ENCODE measurements around the gene TMEM243. TPM values are rescaled to one million over a fixed set of nuclear protein-coding genes. Genes with fewer than 3 reads are reported as not detected.

Gene TMEM243
- total RNA-seq, 1 experiment from 2014 or later: 23.5 TPM

DNA sequence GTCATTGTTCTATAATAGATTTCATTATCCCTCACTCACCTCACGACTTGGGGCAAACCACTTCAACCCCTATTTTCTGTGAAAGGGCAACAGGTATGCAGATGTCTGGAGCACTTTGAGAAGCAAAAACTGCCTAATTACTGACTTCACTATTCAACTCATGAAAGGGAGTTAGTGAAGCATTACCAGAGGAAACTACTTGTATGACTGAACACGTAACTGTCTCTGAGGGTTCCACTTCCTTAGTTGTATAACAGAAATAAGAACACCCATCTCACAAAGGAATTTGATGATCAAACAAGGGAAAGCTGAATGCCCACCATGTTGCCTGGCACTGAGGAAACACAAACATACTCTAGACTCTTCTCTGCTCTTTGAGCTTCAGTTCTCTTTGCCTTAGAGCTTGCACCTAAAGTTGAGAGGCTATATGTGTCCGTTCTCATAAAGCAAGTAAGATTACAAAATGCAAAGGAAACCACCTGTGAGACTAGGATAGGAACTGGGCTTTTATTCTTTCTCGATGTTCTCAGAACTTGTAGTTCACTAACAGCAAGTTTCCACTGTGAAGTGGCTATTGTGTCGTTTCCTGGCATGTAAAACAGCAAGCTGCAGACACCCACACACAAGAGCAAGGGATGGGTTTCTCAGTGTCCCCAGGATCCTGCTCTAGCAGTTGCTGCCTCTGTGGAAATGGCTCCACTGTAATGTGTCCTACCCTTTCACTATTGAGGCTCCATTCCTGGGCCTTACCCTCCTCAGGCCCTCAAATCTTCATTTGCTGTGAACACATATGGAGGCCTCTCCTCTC lies 2.6 kb downstream of the TMEM243 start:
- no peaks in the 10 kb centered on the region for H3K27me3 Mint-ChIP-seq (ENCODE audit: low read depth)
- H3K9ac ChIP-seq (ENCODE audit: extremely low read depth, insufficient read length, low read length): no peak overlapping the region
- no peak overlapping the region for H3K4me3 Mint-ChIP-seq
- no peak overlapping the region for H2AFZ ChIP-seq (ENCODE audit: low read length)
- H3K4me1 ChIP-seq (ENCODE audit: insufficient read depth, low read length): 0 out of 2 replicates have a peak, but pooled peaks cover 2% of the 10 kb centered on the region
- H2BK15ac ChIP-seq (ENCODE audit: low read depth, low read length): no peak overlapping the region
- no peaks in the 10 kb centered on the region for H3K9me3 ChIP-seq (ENCODE audit: control insufficient read depth, low read depth, low read length)
- H4K91ac ChIP-seq (ENCODE audit: insufficient read length, low read depth, low read length): no peak overlapping the region
- H2AK5ac ChIP-seq (ENCODE audit: insufficient read length, low read length): no peak overlapping the region
- H3K27ac Mint-ChIP-seq: no peak overlapping the region
- H4K8ac ChIP-seq (replicated peaks; ENCODE audit: insufficient read length, low read depth, low read length): no peak overlapping the region
- H3K4me2 ChIP-seq (ENCODE audit: insufficient read depth, insufficient read length, low read length): no peak overlapping the region
- no peaks in the 10 kb centered on the region for H4K20me1 ChIP-seq (ENCODE audit: control insufficient read depth, insufficient read depth, insufficient read length)
- H3K36me3 Mint-ChIP-seq (ENCODE audit: insufficient read depth in 1 of 3, low read depth in 3 of 3): peaks cover 0 to 21% (median 18%) of the 10 kb centered on the region in 3 experiments; a peak in 5 of 7 replicates
- WGBS (ENCODE audit: extremely low coverage, insufficient read length, low lambda C conversion rate): no CpG with 5 or more reads among the region's 5 CpGs
- peaks cover 5% of the 10 kb centered on the region; the same call in 1 of the 2 replicates for H3K79me2 ChIP-seq (ENCODE audit: insufficient read depth, low read length)
- H3K18ac ChIP-seq (ENCODE audit: insufficient read length, low read depth, low read length): no peak overlapping the region
- no peak overlapping the region for H2BK5ac ChIP-seq (ENCODE audit: insufficient read length, low read length)
- H3K27ac ChIP-seq (ENCODE audit: insufficient read length, low read depth, low read length): no peak overlapping the region
- H2BK12ac ChIP-seq (ENCODE audit: insufficient read length, low read depth, low read length): no peak overlapping the region
- H3K56ac ChIP-seq (ENCODE audit: insufficient read length, low read depth, low read length): no peak overlapping the region
- no peak overlapping the region for H3T11ph ChIP-seq (ENCODE audit: low read length)
- H3K4ac ChIP-seq (ENCODE audit: low read depth, low read length): no peak overlapping the region
- H3K79me1 ChIP-seq (ENCODE audit: insufficient read depth, low read depth, low read length, poor library complexity, severe bottlenecking): peaks cover 2% of the 10 kb centered on the region
- DNase-seq: no peak
- H2BK120ac ChIP-seq (ENCODE audit: low read depth, low read length, poor library complexity, severe bottlenecking): no peak overlapping the region
- peaks cover 7% of the 10 kb centered on the region; the same call in 1 of the 2 replicates for H3K27me3 ChIP-seq (ENCODE audit: insufficient read depth, low read length)
- TF ChIP-seq, protein P1, sequence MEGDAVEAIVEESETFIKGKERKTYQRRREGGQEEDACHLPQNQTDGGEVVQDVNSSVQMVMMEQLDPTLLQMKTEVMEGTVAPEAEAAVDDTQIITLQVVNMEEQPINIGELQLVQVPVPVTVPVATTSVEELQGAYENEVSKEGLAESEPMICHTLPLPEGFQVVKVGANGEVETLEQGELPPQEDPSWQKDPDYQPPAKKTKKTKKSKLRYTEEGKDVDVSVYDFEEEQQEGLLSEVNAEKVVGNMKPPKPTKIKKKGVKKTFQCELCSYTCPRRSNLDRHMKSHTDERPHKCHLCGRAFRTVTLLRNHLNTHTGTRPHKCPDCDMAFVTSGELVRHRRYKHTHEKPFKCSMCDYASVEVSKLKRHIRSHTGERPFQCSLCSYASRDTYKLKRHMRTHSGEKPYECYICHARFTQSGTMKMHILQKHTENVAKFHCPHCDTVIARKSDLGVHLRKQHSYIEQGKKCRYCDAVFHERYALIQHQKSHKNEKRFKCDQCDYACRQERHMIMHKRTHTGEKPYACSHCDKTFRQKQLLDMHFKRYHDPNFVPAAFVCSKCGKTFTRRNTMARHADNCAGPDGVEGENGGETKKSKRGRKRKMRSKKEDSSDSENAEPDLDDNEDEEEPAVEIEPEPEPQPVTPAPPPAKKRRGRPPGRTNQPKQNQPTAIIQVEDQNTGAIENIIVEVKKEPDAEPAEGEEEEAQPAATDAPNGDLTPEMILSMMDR (conservative IDR thresholded peaks at IDR 0.05): no peak
- peaks cover 17% of the 10 kb centered on the region for H3K23me2 ChIP-seq (ENCODE audit: insufficient read length, low read depth, low read length, poor library complexity, severe bottlenecking)
- peaks cover 24 to 31% of the 10 kb centered on the region in 2 experiments for H3K4me1 Mint-ChIP-seq
- H3K14ac ChIP-seq (ENCODE audit: insufficient read depth, low read length): no peak overlapping the region
- H3K23ac ChIP-seq (ENCODE audit: insufficient read length, low read depth, low read length): no peak overlapping the region
- H3K9me3 Mint-ChIP-seq: no peaks in the 10 kb centered on the region
- H4K5ac ChIP-seq (ENCODE audit: insufficient read length, low read depth, low read length): no peak overlapping the region
- H2BK20ac ChIP-seq (ENCODE audit: low read depth, low read length, poor library complexity, severe bottlenecking): no peak overlapping the region
